Activated CD4-positive, alpha-beta memory T cell treated with anti-CD3 and anti-CD28 coated beads, Interleukin-2, amount 10 ng/mL, durations not matched to agents 7 days and 5 days (primary cell): Measurements from ENCODE around the gene PMF1. TPM values are rescaled to one million over a fixed set of nuclear protein-coding genes. Genes with fewer than 3 reads are reported as not detected.
"Not testable (repeated sequence)": the region's sequence is repeated elsewhere in the genome, so short reads cannot be mapped to it uniquely, and the experiment has no call there.

Source experiments
- CTCF ChIA-PET: fragments of 350-600 bp; sonication (Branson Sonifier 250); formaldehyde crosslinking; loops from one replicate; lab custom pipeline; 2021; ENCODE audit warnings: antibody characterized with exemption, inconsistent platforms; lab: Charles Lee
- POLR2A ChIA-PET: fragments of 350-600 bp; sonication (Branson Sonifier 250); formaldehyde crosslinking; loops from one replicate; lab custom pipeline; 2021; ENCODE audit warnings: antibody characterized with exemption; lab: Charles Lee
- DNase-seq: peaks from one replicate; pipeline ENCODE4 v3.0.0-alpha.2; 2020
- H3K27ac Mint-ChIP-seq: one replicate; pipeline ENCODE4 v1.8.0; 2021; ENCODE audit warnings: mild to moderate bottlenecking, mixed read lengths
- H3K27me3 Mint-ChIP-seq: one replicate; pipeline ENCODE4 v1.8.0; 2021; ENCODE audit warnings: mixed read lengths
- H3K36me3 Mint-ChIP-seq: one replicate; pipeline ENCODE4 v1.8.0; 2021; ENCODE audit warnings: low read depth, mixed read lengths
- H3K4me1 Mint-ChIP-seq: one replicate; pipeline ENCODE4 v1.8.0; 2021; ENCODE audit warnings: mixed read lengths
- H3K4me3 Mint-ChIP-seq: one replicate; pipeline ENCODE4 v1.8.0; 2021; ENCODE audit warnings: mild to moderate bottlenecking, mixed read lengths
- H3K9me3 Mint-ChIP-seq: one replicate; pipeline ENCODE4 v1.8.0; 2021; ENCODE audit warnings: mixed read lengths
- total RNA-seq, 2 experiments: library from RNA; stranded (reverse); gene quantifications; one replicate each; pipeline ENCODE4 v1.2.3, GENCODE V29; 2021

The PMF1 gene
- total RNA-seq, 2 experiments from 2014 or later, result 65.5 to 67.7 TPM

- POLR2A ChIA-PET, result interaction anchor here (0.7 to 1.5 kb wide), 3 partner anchors 9 to 10 kb away, joined by 3 to 8 read pairs (median 7); partner anchors contain the start of genes PMF1 and SLC25A44
- H3K4me3 Mint-ChIP-seq, result no peak overlapping the region
- CTCF ChIA-PET, result interaction anchor here (1.5 to 6.3 kb wide), 3 partner anchors 9 to 21 kb away, joined by 4 to 23 read pairs (median 4); partner anchors contain the start of genes PMF1 and SLC25A44
- H3K27ac Mint-ChIP-seq, result no peak overlapping the region
- peaks cover 36% of the 10 kb centered on the region for H3K36me3 Mint-ChIP-seq
- DNase-seq, result no peak
- H3K27me3 Mint-ChIP-seq, result no peaks in the 10 kb centered on the region
- no peaks in the 10 kb centered on the region for H3K9me3 Mint-ChIP-seq
- H3K4me1 Mint-ChIP-seq, result peaks cover 31% of the 10 kb centered on the region
Measured at GRCh38 chr1:156203331-156203730, 9.5 kb upstream of the PMF1 start.

DNA sequence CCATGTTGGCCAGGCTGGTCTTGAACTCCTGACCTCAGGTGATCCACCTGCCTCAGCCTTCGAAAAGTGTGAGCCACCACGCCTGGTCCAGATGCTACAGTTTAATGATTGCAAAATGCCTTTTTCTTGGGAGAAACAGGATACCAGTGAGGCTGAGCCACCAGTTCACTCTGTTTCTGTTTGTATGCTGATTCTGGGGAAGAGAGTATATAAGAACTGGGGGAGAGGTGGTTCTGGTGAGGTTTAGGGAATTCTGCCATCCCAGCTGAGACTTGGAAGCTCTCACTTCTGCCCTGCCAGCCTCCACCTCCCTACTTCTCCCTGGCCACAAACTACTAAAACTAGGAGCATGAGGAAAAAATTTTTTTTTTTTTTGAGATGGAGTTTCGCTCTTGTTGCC is 8.1 kb upstream of the PMF1 start:
- Mint-ChIP-seq H3K27me3 (no peaks in the 10 kb centered on the region), H3K27ac (no peak overlapping the region), H3K9me3 (no peaks in the 10 kb centered on the region), H3K4me3 (no peak overlapping the region), H3K36me3 (peaks cover 36% of the 10 kb centered on the region), H3K4me1 (peaks cover 17% of the 10 kb centered on the region)
- POLR2A ChIA-PET, result interaction anchor here (1.2 to 1.6 kb wide), 3 partner anchors 8 to 11 kb away, joined by 3 to 7 read pairs (median 6); partner anchors contain the start of genes PMF1 and SLC25A44
- CTCF ChIA-PET, result interaction anchor here (1.5 to 6.3 kb wide), 2 partner anchors 7 to 20 kb away, joined by 5 to 23 read pairs; no protein-coding TSS in a partner anchor
- no peak for DNase-seq

- CTCF ChIA-PET, result no interaction called here
- H3K9me3 Mint-ChIP-seq, result no peaks in the 10 kb centered on the region
- H3K4me1 Mint-ChIP-seq, result peaks cover 32% of the 10 kb centered on the region
- POLR2A ChIA-PET, result interaction anchor here (0.9 to 8.8 kb wide), 4 partner anchors 8 to 71 kb away, joined by 4 to 156 read pairs (median 62); partner anchors contain the start of genes SLC25A44 and SMG5
- peak overlapping the region; percentile 94 for H3K27ac Mint-ChIP-seq
- H3K4me3 Mint-ChIP-seq, result no peak overlapping the region
- no peaks in the 10 kb centered on the region for H3K27me3 Mint-ChIP-seq
- H3K36me3 Mint-ChIP-seq, result peaks cover 67% of the 10 kb centered on the region
- DNase-seq, result no peak
Measured at GRCh38 chr1:156211243-156211642, 1.6 kb upstream of the PMF1 start.

DNA sequence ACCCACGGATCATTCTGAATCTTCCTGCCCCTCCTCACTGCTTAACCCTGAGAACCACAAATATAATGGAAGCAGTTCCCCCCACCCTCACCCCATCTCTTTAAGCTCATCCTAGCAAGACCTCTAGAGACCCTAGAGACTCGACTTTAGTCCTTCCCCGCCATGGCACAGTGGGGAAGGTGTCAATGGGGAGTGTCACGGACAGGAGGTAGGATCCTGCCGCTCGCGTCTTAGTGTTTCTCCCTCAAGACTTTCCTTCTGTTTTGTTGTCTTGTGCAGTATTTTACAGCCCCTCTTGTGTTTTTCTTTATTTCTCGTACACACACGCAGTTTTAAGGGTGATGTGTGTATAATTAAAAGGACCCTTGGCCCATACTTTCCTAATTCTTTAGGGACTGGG is 677 bp upstream of the PMF1 start:
- ChIA-PET POLR2A (interaction anchor here (0.7 to 8.8 kb wide), 22 partner anchors 8 to 378 kb away, joined by 3 to 156 read pairs (median 6); partner anchors contain the start of genes LMNA, SLC25A44 and SMG5), CTCF (interaction anchor here (0.6 to 2.9 kb wide), 7 partner anchors 9 to 245 kb away, joined by 3 to 68 read pairs (median 5); partner anchors contain the start of gene SLC25A44)
- Mint-ChIP-seq H3K4me1 (peaks cover 37% of the 10 kb centered on the region), H3K9me3 (no peaks in the 10 kb centered on the region), H3K36me3 (peaks cover 67% of the 10 kb centered on the region), H3K27ac (peak overlapping the region; percentile 94), H3K4me3 (peak overlapping the region; percentile 87), H3K27me3 (no peaks in the 10 kb centered on the region)
- DNase-seq, result no peak

DNA sequence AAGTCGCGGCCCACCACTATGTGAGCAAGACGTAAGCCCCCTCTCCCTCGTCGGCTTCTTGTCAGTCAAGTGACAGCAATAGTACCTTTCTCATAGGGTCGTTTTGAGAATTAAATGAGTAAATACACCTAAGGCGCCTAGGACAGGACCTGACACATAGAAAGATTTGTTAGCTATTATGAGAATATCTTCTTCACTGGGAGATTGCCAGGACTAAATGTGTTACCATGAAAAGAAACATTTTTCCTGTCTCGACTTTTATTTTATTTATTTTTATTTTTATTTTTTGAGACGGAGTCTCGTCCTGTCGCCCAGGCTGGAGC is 798 bp downstream of the PMF1 start:
- no peak for DNase-seq
- peaks cover 64% of the 10 kb centered on the region for H3K36me3 Mint-ChIP-seq
- no peaks in the 10 kb centered on the region for H3K27me3 Mint-ChIP-seq
- no peaks in the 10 kb centered on the region for H3K9me3 Mint-ChIP-seq
- POLR2A ChIA-PET, result interaction anchor here (0.6 to 8.8 kb wide), 17 partner anchors 10 to 354 kb away, joined by 3 to 156 read pairs (median 7); partner anchors contain the start of genes LMNA, SEMA4A, SLC25A44 and SMG5
- H3K27ac Mint-ChIP-seq, result peak overlapping the region; percentile 94
- CTCF ChIA-PET, result interaction anchor here (0.6 to 2.9 kb wide), 11 partner anchors 10 to 244 kb away, joined by 3 to 68 read pairs (median 4); no protein-coding TSS in a partner anchor
- peaks cover 50% of the 10 kb centered on the region for H3K4me1 Mint-ChIP-seq
- H3K4me3 Mint-ChIP-seq, result peak overlapping the region; percentile 87

GRCh38 chr1:156214024-156214748 is 1.4 kb downstream of the PMF1 start:
- peak; percentile 26 for DNase-seq
- CTCF ChIA-PET, result interaction anchor here (1.5 to 2.9 kb wide), 2 partner anchors 11 to 68 kb away, joined by 8 to 68 read pairs; no protein-coding TSS in a partner anchor
- peaks cover 52% of the 10 kb centered on the region for H3K4me1 Mint-ChIP-seq
- H3K9me3 Mint-ChIP-seq, result no peaks in the 10 kb centered on the region
- peaks cover 60% of the 10 kb centered on the region for H3K36me3 Mint-ChIP-seq
- H3K4me3 Mint-ChIP-seq, result peak overlapping the region; percentile 87
- H3K27me3 Mint-ChIP-seq, result no peaks in the 10 kb centered on the region
- peak overlapping the region; percentile 94 for H3K27ac Mint-ChIP-seq
- POLR2A ChIA-PET, result interaction anchor here (1.0 to 8.8 kb wide), 13 partner anchors 9 to 111 kb away, joined by 3 to 156 read pairs (median 12); partner anchors contain the start of genes SEMA4A, SLC25A44 and SMG5

DNA sequence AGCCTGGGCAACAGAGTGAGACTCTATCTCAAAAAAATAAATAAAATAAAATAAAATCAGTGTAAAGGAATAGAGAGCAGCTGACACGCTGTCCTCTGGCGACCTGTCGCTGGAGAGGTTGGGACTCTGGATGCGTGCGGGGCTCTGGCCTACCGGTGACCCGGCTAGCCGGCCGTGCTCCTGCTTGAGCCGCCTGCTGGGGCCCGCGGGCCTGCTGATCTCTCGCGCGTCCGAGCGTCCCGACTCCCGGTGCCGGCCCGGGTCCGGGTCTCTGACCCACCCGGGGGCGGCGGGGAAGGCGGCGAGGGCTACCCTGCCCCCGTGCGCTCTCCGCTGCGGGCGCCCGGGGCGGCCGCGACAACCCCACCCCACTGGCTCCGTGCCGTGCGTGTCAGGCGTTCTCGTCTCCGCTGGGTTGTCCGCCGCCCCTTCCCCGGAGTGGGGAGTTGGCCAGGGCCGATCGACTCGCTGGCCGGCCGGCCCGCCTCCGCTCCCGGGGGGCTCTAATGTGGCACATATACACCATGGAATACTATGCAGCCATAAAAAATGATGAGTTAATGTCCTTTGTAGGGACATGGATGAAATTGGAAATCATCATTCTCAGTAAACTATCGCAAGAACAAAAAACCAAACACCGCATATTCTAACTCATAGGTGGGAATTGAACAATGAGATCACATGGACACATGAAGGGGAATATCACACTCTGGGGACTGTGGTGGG is 3.7 kb downstream of the PMF1 start:
- CTCF ChIA-PET, result interaction anchor here (1.2 kb wide), 1 partner anchor 23 kb away, joined by 4 read pairs; the partner anchor contains the start of gene SLC25A44
- Mint-ChIP-seq H3K36me3 (peaks cover 56% of the 10 kb centered on the region), H3K27ac (peak overlapping the region; percentile 99), H3K4me1 (peaks cover 66% of the 10 kb centered on the region)
- POLR2A ChIA-PET, result interaction anchor here (5.8 to 8.8 kb wide), 2 partner anchors 8 to 19 kb away, joined by 119 to 156 read pairs; partner anchors contain the start of gene SLC25A44
- H3K9me3 Mint-ChIP-seq, DNase-seq, H3K4me3 Mint-ChIP-seq, H3K27me3 Mint-ChIP-seq: not testable (repeated sequence)

- Mint-ChIP-seq H3K27me3 (no peaks in the 10 kb centered on the region), H3K27ac (peak overlapping the region; percentile 99), H3K4me3 (peak overlapping the region; percentile 71), H3K9me3 (no peaks in the 10 kb centered on the region), H3K36me3 (peaks cover 61% of the 10 kb centered on the region), H3K4me1 (peaks cover 69% of the 10 kb centered on the region)
- CTCF ChIA-PET, result interaction anchor here (0.7 to 1.1 kb wide), 4 partner anchors 8 to 198 kb away, joined by 3 to 4 read pairs (median 4); partner anchors contain the start of gene SMG5
- DNase-seq, result peak; percentile 59
- POLR2A ChIA-PET, result interaction anchor here (0.8 to 2.6 kb wide), 12 partner anchors 9 to 287 kb away, joined by 3 to 21 read pairs (median 6); partner anchors contain the start of genes SEMA4A, SLC25A44 and SMG5
Measured at GRCh38 chr1:156217871-156218270, 5.1 kb downstream of the PMF1 start.

GRCh38 chr1:156220226-156220625 is 7.4 kb downstream of the PMF1 start:
- peak overlapping the region; percentile 61 for H3K27ac Mint-ChIP-seq
- H3K9me3 Mint-ChIP-seq, result no peaks in the 10 kb centered on the region
- ChIA-PET CTCF (no interaction called here), POLR2A (interaction anchor here (1.5 to 1.8 kb wide), 2 partner anchors 27 to 72 kb away, joined by 5 read pairs; partner anchors contain the start of gene SLC25A44)
- DNase-seq, result no peak
- peaks cover 57% of the 10 kb centered on the region for H3K36me3 Mint-ChIP-seq
- H3K4me1 Mint-ChIP-seq, result peaks cover 71% of the 10 kb centered on the region
- H3K4me3 Mint-ChIP-seq, result no peak overlapping the region
- no peaks in the 10 kb centered on the region for H3K27me3 Mint-ChIP-seq

GRCh38 chr1:156221986-156222692 is 9.3 kb downstream of the PMF1 start:
- no peak for DNase-seq
- no peaks in the 10 kb centered on the region for H3K9me3 Mint-ChIP-seq
- peak overlapping the region; percentile 5 for H3K4me3 Mint-ChIP-seq
- peaks cover 65% of the 10 kb centered on the region for H3K36me3 Mint-ChIP-seq
- H3K27ac Mint-ChIP-seq, result peak overlapping the region; percentile 95
- H3K4me1 Mint-ChIP-seq, result peaks cover 77% of the 10 kb centered on the region
- ChIA-PET POLR2A (interaction anchor here (0.9 to 6.6 kb wide), 6 partner anchors 9 to 127 kb away, joined by 3 to 119 read pairs (median 4); partner anchors contain the start of genes PMF1 and SMG5), CTCF (interaction anchor here (1.5 to 6.6 kb wide), 2 partner anchors 29 to 76 kb away, joined by 3 to 179 read pairs; partner anchors contain the start of gene SLC25A44)
- no peaks in the 10 kb centered on the region for H3K27me3 Mint-ChIP-seq

DNA sequence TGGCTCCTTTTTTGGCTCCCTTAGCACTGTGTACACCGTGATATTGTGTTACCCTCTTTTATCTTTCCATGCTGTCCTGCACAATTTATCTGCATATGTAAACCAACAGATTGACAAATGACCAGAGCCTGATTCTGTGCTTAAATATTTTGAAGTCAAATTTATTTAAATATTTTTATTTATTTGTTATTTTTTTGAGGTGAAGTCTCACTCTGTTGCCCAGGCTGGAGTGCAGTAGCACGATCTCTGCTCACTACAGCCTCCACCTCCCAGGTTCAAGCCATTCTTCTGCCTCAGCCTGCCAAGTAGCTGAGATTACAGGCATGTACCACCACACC is 12.8 kb downstream of the PMF1 start:
- DNase-seq, result no peak
- H3K27me3 Mint-ChIP-seq, result no peaks in the 10 kb centered on the region
- ChIA-PET CTCF (interaction anchor here (0.6 to 6.6 kb wide), 22 partner anchors 8 to 166 kb away, joined by 3 to 179 read pairs (median 6); partner anchors contain the start of genes PMF1, SLC25A44 and SMG5), POLR2A (interaction anchor here (0.7 to 6.6 kb wide), 22 partner anchors 8 to 135 kb away, joined by 3 to 119 read pairs (median 5); partner anchors contain the start of genes CCT3, PAQR6, PMF1 and SEMA4A)
- H3K4me3 Mint-ChIP-seq, result peak overlapping the region; percentile 29
- peaks cover 61% of the 10 kb centered on the region for H3K4me1 Mint-ChIP-seq
- H3K27ac Mint-ChIP-seq, result peak overlapping the region; percentile 90
- H3K36me3 Mint-ChIP-seq, result peaks cover 56% of the 10 kb centered on the region
- no peaks in the 10 kb centered on the region for H3K9me3 Mint-ChIP-seq
